T47D (cell line): Measurements from ENCODE around the gene APRT.

Experiments
- DNase-seq, 2 experiments: peaks; one replicate each; pipeline versions ENCODE4 v3.0.0 to v3.0.0-alpha.2; 2011 to 2012; ENCODE audit warnings: low read depth in 1 of 2, low spot score in 1 of 2
- JUND ChIP-seq: IDR thresholded peaks from 2 replicates; pipeline ENCODE4 v1.6.1; 2012; ENCODE audit warnings: low read depth
- in situ Hi-C: cut with HindIII; loops from 2 replicates; pipeline ENCODE4 v1.10.0; 2016; ENCODE audit warnings: low sequenced_read_pairs, low pct_unique_long_range_greater_than_20kb

APRT gene

GRCh38 chr16:88805887-88806393 lies 5.8 kb downstream of the APRT start:
- in situ Hi-C loops, result no loop called here
- no peak for TF ChIP-seq JUND
- no peak for DNase-seq

GRCh38 chr16:88805340-88805715 lies 6.4 kb downstream of the APRT start:
- no peak for TF ChIP-seq JUND
- in situ Hi-C loops, result no loop called here
- no peak for DNase-seq

DNA sequence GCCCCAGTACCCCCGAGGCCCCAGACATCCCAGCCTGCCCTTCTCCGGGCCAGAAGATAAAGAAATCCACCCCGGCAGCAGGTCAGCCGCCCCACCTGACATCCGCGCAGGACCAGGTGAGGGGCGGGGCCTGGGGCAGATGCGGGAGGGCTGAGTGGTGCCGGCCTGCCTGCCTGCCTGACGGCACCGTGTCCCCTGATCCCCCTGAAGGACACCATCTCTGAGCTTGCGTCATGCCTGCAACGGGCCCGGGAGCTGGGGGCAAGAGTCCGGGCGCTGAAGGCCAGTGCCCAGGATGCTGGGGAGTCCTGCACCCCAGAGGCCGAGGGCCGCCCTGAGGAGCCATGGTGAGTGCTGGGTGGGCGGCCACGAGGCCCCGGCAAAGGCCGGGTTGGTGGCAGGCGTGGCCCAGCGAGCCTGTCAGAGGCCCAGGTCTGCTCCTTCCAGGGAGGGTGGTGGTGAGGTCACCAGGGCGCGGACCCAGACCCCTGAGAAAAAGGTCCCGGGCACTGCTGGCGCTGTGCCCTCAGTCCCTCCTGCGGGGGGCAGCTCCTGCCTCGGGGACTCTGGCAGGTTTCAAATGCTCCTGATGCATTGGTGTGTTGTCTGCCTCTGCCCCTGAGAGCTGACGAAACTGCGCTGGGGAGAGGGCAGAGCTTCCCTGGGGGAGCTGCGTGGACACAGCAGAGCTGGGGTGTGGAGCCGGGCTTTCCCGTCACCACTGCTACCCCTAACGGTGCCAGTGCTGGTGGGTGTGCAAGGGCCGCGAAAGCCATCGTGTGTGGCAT lies 7.0 kb downstream of the APRT start:
- DNase-seq, result peak; percentile 60 to 62
- in situ Hi-C loops, result no loop called here
- no peak for TF ChIP-seq JUND

- no peak for DNase-seq
- in situ Hi-C loops, result no loop called here
- no peak for TF ChIP-seq JUND
These were observed 7.6 kb downstream of the APRT start for GRCh38 chr16:88804173-88804551.

DNA sequence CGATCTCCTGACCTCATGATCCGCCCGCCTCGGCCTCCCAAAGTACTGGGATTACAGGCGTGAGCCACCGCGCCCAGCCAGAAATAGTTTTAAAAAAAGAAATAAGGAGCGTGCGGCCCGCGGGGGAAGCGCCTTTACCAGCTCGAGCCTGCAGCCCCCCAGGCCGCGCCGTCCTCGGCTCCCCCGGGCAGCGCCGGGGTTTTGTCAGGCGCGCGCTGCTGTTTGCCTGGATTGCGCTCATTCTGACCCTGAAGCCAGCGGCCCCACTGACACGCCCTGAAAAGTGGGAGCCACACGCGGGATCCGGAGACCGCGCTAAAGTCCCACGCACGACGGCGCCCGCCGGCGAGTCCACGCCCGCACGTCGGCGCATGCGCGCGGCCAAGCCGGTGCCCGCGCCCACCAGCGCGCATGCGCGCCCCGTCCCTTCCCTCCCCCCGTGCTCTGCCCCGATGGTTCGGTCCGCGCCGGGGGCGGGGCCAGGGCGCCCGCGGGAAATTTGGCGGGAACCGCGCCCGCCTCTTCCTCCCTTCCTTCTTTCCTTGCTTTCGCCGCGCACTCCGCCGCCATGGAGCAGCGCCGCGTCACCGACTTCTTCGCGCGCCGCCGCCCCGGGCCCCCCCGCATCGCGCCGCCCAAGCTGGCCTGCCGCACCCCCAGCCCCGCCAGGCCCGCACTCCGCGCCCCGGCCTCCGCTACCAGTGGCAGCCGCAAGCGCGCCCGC lies 8.3 kb downstream of the APRT start, which contains the start of gene CDT1:
TSS of gene CDT1 (plus strand) at position 526 of the 724 bp plus-strand sequence. CDS start at position 569, 43 bp downstream.
- peak; percentile 93 to 100 for DNase-seq
- TF ChIP-seq JUND, result no peak
- in situ Hi-C loops, result no loop called here

GRCh38 chr16:88800277-88800592 lies 11.5 kb downstream of the APRT start:
- TF ChIP-seq JUND, result no peak
- no peak for DNase-seq
- in situ Hi-C loops, result no loop called here

DNA sequence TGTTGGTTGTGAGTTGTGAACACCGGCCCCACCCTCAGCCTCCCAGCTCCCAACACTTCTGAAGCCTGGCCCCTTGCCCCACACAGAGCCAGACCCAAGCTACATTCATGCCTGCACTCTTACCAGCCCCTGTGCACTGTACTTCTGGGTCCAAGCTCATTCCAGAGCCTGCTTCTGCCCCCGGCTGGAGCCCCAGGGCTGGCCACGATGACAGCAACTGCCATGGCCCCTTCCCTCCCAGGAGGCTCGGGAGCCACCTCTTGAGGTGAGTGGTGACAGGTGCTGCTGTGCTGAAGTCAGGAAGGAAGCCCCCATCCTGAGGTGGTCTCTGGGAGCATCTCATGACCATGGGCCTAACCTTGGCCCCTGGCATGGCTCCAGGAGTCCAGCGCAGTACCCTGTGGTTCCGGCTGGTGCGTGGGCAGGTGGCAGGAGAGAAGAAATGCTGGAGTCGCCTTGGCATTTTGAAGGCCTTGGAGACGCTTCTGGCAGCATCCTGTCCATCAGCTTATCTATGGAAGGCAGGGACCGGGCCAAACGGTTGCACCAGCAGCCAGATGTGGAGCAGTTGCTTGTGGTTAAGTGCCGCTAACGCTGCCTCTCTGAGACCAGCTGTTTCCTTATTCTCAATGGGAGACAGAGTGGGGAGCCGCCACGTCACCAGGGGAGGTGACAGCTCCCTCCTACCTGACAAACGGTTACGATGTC lies 12.0 kb downstream of the APRT start:
- TF ChIP-seq JUND, result no peak
- no peak for DNase-seq
- in situ Hi-C loops, result no loop called here

DNA sequence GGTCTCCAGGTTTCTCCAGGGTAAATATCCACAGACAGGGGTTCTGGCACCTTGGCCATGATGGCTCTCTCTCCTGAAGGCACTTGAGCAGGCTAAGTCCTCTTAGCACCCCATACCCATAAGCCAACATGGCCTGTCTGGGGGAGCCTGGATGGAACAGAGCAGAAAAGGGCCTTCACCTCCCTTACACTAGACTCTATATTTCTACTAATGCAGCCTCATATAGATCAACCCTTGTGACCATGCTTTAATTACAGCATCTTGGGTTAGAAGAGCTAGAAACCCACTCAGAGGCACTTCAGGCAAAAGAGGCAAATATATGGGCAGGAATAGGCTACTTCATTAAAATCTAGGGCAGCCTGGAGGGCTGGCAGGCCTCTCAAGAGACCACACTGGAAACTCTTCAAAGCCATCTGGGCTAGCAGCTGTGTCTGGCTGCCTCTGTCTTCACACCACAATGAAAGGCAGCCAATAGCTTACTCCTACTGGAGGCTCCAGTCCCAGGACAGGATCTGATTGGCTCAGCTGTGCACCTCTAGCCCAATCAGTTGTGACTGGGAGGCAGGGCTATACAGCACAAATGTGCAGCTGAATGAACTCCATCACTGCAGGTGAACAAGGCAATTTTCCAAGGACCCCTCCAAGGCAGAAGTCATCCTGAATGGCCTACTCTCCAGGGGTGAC lies 12.8 kb downstream of the APRT start:
- DNase-seq, result no peak
- in situ Hi-C loops, result no loop called here
- no peak for TF ChIP-seq JUND

GRCh38 chr16:88798073-88798472 lies 13.7 kb downstream of the APRT start:
- DNase-seq, result no peak
- in situ Hi-C loops, result no loop called here
- no peak for TF ChIP-seq JUND

DNA sequence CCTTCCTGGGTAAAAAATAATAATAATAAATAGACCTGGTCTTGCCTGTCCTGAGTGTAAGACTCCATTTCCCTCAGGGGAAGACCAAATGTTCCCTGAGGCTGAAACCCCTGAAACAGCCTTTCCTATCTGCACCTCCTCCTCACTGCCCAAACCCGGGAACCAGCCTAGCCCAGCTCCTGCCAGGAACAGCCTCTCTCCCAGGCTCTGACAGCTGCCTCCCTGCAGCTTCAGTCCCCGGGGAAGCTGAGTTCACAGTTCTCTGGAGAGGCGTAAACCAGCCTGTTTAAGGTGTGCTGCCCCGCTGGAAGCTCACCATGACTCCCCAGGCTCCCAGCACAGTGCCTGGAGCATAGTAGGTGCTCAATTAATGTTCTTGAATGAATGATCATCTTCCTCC lies 15.4 kb downstream of the APRT start:
- DNase-seq, result no peak
- in situ Hi-C loops, result no loop called here
- no peak for TF ChIP-seq JUND

DNA sequence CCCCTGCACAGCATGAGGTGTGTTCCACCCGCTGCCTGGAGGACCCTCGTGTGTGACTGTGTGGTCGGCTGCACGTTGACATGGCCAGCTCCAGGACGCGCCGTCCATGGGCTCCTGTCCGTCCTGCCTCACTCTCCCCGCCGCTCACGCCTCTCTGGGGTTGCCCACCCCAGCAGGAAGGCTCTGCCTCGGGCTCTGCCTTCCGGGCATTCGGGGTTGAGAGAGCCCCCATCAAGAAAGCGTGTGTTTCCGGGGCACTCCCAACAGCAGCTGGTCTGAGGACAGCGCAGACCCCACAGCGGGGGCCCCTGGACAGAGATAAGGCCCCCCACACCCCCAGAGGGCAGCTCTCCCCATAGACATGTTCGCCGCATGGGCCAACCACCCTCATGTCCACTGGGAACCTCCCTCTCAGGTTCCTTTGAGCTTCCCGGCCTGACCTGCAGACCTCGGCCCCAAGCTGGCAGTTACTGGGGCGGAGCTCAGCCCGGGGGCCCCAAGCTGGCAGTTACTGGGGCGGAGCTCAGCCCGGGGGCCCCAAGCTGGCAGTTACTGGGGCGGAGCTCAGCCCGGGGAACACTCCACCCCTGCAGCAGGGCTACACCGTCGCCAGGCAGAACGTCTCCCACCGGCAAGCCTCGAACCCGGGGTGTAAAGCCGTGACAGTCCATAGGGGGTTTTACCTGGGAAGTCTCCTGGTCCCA lies 18.3 kb downstream of the APRT start:
- no peak for DNase-seq
- TF ChIP-seq JUND, result no peak

More for the DNA sequence above, 18.3 kb downstream of the APRT start:
- in situ Hi-C loops, result no loop called here
